ENCODE results near the gene DNMT3L.
A peak's percentile ranks its signal among the peaks of the same experiment; 100 is the strongest.

The DNMT3L gene

GRCh38 chr21:44299085-44299457 lies 37.4 kb upstream of the DNMT3L start:
- Histone ChIP-seq H3K79me2 (ENCODE audit: insufficient read depth, low read length) (no peaks in the 10 kb centered on the region), H3K36me3 (ENCODE audit: insufficient read depth, low read length) (no peaks in the 10 kb centered on the region), H3K9me2 (ENCODE audit: low read depth, low read length) (no peaks in the 10 kb centered on the region), H3K9ac (ENCODE audit: low read length) (peak overlapping the region; percentile 65), H3F3A (ENCODE audit: insufficient read depth, low read length) (no peaks in the 10 kb centered on the region), H4K20me1 (ENCODE audit: insufficient read depth, low read length) (no peaks in the 10 kb centered on the region), H3K4me3 (ENCODE audit: low read depth, low read length, poor library complexity, severe bottlenecking) (peak overlapping the region; percentile 73), H3K27ac (ENCODE audit: low read depth, low read length, poor library complexity, severe bottlenecking) (peak overlapping the region; percentile 60), H2AFZ (ENCODE audit: low read length) (no peak overlapping the region), H3K27me3 (ENCODE audit: insufficient read depth, low read length) (0 out of 2 replicates have a peak, but pooled peaks cover 11% of the 10 kb centered on the region), H3K9me3 (ENCODE audit: low read length) (no peaks in the 10 kb centered on the region), H3K4me2 (ENCODE audit: low read length) (peak overlapping the region; percentile 89), H3K4me1 (ENCODE audit: insufficient read depth, low read length, severe bottlenecking) (peaks cover 42% of the 10 kb centered on the region)
- no peak for TF ChIP-seq EZH2 (IDR thresholded peaks at IDR 0.05; ENCODE audit: borderline replicate concordance, low read length)
- no peak for TF ChIP-seq CTCF (IDR thresholded peaks at IDR 0.05; ENCODE audit: low read length)

GRCh38 chr21:44298301-44298700 lies 36.6 kb upstream of the DNMT3L start:
- Histone ChIP-seq H2AFZ (ENCODE audit: low read length) (no peak overlapping the region), H3K9ac (ENCODE audit: low read length) (no peak overlapping the region)

GRCh38 chr21:44297525-44298290 lies 36.0 kb upstream of the DNMT3L start:
- no peaks in the 10 kb centered on the region for H3K9me3 ChIP-seq (ENCODE audit: low read length)
- no peak overlapping the region for H3K27ac ChIP-seq (ENCODE audit: low read depth, low read length, poor library complexity, severe bottlenecking)

More at GRCh38 chr21:44298301-44298700, 36.6 kb upstream of the DNMT3L start:
- peaks cover 34% of the 10 kb centered on the region for H3K4me1 ChIP-seq (ENCODE audit: insufficient read depth, low read length, severe bottlenecking)
- H3F3A ChIP-seq (ENCODE audit: insufficient read depth, low read length) = no peaks in the 10 kb centered on the region
- no peaks in the 10 kb centered on the region for H3K9me2 ChIP-seq (ENCODE audit: low read depth, low read length)
- no peaks in the 10 kb centered on the region for H4K20me1 ChIP-seq (ENCODE audit: insufficient read depth, low read length)
- H3K9me3 ChIP-seq (ENCODE audit: low read length) = no peaks in the 10 kb centered on the region
- H3K79me2 ChIP-seq (ENCODE audit: insufficient read depth, low read length) = no peaks in the 10 kb centered on the region
- no peaks in the 10 kb centered on the region for H3K36me3 ChIP-seq (ENCODE audit: insufficient read depth, low read length)
- H3K27me3 ChIP-seq (ENCODE audit: insufficient read depth, low read length) = 0 out of 2 replicates have a peak, but pooled peaks cover 11% of the 10 kb centered on the region
- no peak overlapping the region for H3K4me3 ChIP-seq (ENCODE audit: low read depth, low read length, poor library complexity, severe bottlenecking)
- no peak for TF ChIP-seq CTCF (IDR thresholded peaks at IDR 0.05; ENCODE audit: low read length)
- TF ChIP-seq EZH2 (IDR thresholded peaks at IDR 0.05; ENCODE audit: borderline replicate concordance, low read length) = no peak
- H3K4me2 ChIP-seq (ENCODE audit: low read length) = no peak overlapping the region
- H3K27ac ChIP-seq (ENCODE audit: low read depth, low read length, poor library complexity, severe bottlenecking) = no peak overlapping the region

More at GRCh38 chr21:44297525-44298290, 36.0 kb upstream of the DNMT3L start:
- Histone ChIP-seq H3K4me2 (ENCODE audit: low read length) (no peak overlapping the region), H3F3A (ENCODE audit: insufficient read depth, low read length) (no peaks in the 10 kb centered on the region), H3K9ac (ENCODE audit: low read length) (no peak overlapping the region), H3K4me1 (ENCODE audit: insufficient read depth, low read length, severe bottlenecking) (peaks cover 29% of the 10 kb centered on the region), H3K4me3 (ENCODE audit: low read depth, low read length, poor library complexity, severe bottlenecking) (no peak overlapping the region), H3K36me3 (ENCODE audit: insufficient read depth, low read length) (no peaks in the 10 kb centered on the region), H3K27me3 (ENCODE audit: insufficient read depth, low read length) (0 out of 2 replicates have a peak, but pooled peaks cover 11% of the 10 kb centered on the region), H3K79me2 (ENCODE audit: insufficient read depth, low read length) (no peaks in the 10 kb centered on the region), H3K9me2 (ENCODE audit: low read depth, low read length) (no peaks in the 10 kb centered on the region), H2AFZ (ENCODE audit: low read length) (no peak overlapping the region), H4K20me1 (ENCODE audit: insufficient read depth, low read length) (no peaks in the 10 kb centered on the region)
- TF ChIP-seq EZH2 (IDR thresholded peaks at IDR 0.05; ENCODE audit: borderline replicate concordance, low read length) = no peak
- peak; percentile 89 for TF ChIP-seq CTCF (IDR thresholded peaks at IDR 0.05; ENCODE audit: low read length)

Measured in OCI-LY1 (cell line).